NCI-H187 (cell line): ENCODE results near the gene PTCD2.

ENCODE experiments used
- DNase-seq, 2 experiments: peaks; one replicate each; lab custom pipeline; 2025; lab: John Stamatoyannopoulos, UW

Gene PTCD2

DNA sequence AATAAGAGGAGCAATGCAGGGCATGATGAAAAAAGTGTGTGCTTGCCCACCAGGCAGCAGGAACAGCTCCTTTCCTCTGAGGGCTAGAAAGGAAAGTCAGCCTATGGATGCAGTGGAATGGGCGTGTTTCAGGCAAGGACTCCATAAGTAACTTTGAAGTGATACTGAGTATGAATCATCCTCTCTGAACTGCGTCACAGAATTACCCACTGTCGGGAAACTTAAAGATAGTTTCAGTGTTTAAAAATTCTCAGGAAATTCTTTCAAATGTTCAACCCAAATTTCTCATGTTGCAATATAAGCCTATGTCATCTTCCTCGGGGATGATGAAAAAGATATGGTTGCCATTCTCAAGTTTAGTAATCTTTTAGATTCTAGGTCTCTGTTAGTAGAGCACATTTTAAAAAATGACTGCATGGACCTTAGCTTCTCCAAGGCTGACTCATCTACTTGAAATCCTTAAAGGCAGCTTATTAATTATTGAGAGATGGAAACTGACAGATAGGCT, 27.7 kb downstream of the PTCD2 start:
- DNase-seq: no peak

DNA sequence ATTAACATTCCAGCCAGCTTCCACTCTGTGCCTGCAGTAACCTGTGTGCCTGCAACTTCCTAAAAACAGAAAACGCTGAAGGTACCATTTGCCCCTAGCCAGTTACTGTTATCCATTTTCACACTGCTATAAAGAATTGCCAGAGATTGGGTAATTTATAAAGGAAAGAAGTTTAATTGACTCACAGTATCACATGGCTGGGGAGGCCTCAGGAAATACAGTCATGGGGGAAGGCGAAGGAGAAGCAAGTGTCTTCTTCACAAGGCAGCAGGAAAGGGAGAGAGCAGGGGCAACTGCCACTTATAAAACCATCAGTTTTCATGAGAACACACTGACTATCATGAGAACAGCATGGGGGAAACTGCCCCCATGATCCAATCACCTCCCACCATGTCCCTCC, 31.2 kb downstream of the PTCD2 start:
- DNase-seq: no peak

DNA sequence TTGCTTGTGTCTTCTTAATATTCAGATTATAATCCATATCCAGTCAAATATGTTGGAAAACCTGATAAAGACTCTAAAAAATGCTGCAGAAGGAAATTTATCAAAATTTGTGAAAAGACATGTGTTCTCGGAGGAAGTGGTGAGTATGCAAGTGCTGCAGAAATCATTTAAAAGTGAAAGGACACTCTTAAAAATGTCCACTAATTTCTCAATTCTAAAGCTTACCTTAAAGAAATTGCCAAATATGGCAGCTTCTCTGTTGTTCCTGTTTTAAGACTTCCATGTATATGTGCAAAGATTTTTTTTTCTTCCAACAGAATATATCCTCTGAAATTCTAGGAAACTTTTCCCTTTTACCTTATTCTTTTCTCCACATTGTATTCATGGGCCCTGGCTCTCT, 32.4 kb downstream of the PTCD2 start:
- DNase-seq: no peak

- DNase-seq: no peak
Observed at GRCh38 chr5:72353046-72353445, 32.9 kb downstream of the PTCD2 start.

DNA sequence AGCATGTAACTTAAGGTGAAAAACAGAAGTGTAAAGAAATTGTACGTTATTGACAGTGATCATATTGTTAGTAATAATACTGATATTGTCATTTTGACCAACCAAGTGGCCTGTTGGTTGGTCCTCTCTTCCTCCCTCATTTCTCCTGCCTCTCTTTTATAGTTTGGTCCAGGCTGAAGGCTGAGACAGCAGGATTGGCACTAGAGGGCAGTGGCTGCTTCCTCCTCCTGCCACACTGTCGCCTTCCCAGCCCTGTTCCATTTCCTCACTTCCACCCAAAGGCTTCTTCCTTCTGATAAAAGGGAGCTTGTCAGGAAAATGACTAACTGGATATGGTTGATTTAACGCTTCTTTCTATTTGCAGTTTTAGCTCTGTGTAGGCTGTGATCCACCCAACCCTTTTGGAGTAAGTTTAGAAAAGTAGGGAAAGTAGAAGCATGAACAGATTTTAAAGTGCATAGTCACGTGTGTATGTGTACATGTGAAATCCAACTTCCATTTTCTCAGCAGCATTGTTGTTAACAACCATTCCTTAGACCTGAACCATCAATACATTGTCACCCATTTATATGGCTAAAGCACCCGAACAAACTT, 35.6 kb downstream of the PTCD2 start:
- DNase-seq: no peak

- no peak for DNase-seq
Observed at GRCh38 chr5:72356361-72356760, 36.2 kb downstream of the PTCD2 start.

- DNase-seq: no peak
Observed at GRCh38 chr5:72358925-72359324, 38.8 kb downstream of the PTCD2 start.

GRCh38 chr5:72359886-72360285, 39.7 kb downstream of the PTCD2 start:
- no peak for DNase-seq

DNA sequence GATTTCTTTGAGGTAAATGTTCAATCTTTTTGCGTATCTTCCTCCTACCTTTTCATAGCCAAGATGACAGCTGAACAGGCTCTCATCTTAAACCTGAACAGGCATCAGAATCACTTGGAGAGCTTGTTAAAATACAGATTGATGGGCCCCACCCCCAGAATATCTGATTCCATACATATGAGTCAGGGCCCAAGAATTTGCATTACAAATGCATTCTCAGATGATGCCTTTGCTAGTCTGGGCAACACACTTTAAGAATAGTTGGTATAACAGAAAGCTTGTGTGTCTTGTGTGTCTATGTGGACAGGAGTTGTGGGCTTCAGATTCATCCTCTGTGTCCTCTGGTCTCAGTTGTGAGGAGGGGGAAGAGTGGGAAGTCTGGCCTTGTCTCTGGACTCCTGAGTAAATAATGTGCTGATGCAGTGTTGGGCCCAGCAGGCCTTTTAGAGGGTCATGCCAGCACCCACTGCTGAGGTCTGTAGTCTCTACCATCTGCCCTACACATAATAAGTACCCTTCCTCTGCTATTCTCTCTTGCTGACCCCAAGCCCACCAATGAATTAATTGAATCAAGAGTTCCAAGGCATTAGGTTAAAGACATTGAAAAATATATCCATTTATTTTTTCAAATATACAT, 43.1 kb downstream of the PTCD2 start:
- no peak for DNase-seq

DNA sequence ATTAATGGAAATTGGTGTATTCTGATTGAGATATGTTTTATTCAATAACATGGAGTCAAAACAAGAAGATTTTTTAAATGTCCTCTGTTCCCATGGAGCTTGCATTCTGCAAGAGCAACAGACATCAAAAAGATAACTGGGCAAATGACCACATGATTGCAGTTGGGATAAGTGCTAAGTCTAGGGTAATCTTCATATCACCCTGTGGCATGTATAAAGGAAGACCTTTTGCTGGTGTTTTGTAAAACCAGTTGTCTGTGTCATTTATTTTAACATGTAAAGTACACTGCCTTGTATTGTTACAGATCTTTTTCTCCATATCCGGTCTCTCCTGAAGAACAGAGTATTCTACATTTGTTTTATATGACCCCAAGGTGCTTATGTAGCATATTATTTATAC, 44.0 kb downstream of the PTCD2 start:
- no peak for DNase-seq

GRCh38 chr5:72364951-72365350, 44.8 kb downstream of the PTCD2 start:
- no peak for DNase-seq

- DNase-seq: no peak
Observed at GRCh38 chr5:72366324-72366976, 46.3 kb downstream of the PTCD2 start.

GRCh38 chr5:72368271-72368670, 48.1 kb downstream of the PTCD2 start:
- no peak for DNase-seq

DNA sequence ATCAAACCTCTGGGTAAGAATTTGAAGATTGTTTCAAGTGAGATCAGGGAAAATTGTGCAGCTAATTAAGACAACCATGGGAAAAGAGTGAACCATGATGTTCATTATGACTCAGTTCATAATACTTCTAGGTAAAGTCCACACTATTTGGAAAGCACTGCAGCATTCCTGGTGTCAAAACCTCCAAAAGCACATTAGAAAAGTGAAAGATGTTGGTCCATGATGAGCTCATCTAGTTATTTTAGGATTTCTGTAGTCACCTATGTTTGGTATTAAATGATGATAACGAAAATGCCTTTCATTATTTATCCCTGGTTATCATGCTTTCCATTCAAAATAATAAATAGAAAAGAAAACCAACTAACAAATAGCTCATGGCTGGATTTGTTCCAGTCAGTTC, 49.1 kb downstream of the PTCD2 start:
- DNase-seq: no peak

DNA sequence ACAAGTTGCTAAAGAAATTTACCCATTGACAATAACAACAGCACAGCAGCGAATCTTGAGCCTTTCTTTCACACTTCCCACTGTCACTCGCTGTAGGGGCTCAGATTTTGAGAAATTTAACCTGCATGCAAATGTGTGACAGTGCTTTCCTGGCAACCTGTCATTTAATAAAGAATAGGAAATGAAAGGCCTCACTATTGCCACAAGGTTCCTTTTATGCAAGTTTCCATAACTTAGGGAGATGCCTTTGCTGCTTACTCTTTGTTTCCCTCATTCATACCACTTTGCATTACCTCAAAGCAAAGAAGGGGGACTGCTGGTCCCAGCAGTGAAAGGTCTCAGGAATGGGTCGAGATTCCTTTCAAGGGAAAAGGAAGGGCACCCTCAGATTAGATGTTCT, 49.5 kb downstream of the PTCD2 start:
- no peak for DNase-seq

- DNase-seq: no peak
Observed at GRCh38 chr5:72372331-72372730, 52.2 kb downstream of the PTCD2 start.

DNA sequence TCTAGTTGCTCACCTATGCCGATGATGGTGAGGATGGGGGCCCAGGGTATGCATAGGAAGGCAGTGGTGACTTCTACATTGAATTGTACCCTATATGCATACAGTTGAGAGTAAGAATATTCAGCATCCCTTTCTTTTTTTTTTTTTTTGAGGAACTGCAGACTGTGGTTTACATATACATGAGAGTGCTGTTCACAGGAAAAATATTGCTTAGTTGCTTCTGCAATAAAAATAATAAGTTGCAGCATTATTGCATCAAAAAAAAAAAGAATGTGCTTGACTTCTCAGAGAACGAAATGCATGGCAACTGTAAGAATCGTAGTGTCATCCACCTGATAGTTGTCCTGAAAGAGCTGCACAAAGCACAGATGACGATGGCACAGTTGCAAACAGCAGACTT, 52.8 kb downstream of the PTCD2 start:
- DNase-seq: no peak

- DNase-seq: no peak
Observed at GRCh38 chr5:72374844-72375243, 54.7 kb downstream of the PTCD2 start.

- DNase-seq: no peak
Observed at GRCh38 chr5:72376381-72376780, 56.2 kb downstream of the PTCD2 start.

DNA sequence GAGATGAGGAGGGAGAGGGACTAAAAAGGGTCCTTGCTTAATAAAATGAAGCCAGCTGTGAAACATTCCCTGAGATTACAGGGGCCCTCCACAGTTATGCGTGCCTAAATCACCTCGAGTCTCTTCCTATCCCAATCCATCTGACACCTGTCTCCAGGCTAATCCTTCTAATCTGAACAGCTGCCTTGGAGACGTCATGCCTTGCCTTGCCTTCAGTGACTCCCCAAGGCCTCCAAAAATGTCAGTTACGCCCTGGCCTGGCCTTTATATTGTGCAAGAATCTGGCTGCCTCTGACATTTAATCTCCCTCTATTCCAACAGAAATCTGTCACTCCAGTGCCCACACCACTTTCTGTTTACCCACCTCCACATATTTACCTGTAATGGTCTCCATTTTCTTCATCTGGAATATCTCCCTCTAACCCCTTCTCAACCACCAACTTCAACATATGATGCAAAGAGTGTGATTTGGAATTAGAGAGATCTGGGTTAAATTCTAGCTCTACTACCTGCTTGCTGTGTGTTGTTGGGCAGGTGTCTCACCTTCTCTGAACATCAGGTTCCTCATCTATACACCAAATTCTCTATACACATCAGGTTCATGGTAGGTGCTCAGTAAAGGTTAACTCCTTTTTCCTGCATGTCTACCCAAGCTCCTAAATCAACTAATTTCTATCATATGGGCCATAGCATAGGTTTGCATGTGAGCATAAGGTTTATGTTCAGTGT, 57.9 kb downstream of the PTCD2 start:
- DNase-seq: no peak

DNA sequence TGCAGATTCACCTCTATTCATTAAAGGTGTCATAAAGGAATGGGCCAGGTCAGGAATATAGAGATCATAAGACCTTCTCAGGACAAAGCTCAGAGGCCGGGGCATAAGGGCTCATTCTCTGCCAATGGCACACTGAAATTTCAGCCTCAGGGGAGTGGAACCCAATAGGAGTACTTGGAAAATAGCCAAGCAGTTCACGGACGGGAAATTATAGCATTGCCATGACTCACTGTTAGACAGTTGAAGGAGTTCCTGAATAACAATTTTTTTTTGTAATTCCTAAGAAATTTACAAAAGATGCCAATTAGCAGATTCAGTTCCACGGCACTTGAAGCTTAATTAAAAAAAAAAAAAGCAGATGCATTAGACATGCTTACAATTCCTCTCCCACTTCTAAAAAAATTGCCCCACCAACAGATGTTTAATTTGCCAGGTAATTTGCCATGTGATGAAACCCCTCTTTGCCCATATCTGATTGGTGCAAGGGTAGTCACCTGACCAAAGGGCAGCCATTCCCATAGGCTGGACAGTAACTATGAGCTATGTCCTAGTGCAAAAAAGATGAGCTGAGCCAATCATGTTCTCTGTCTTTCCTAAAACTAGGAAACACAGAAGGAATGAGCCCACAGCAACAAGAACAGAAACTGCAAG, 58.6 kb downstream of the PTCD2 start:
- DNase-seq: no peak

DNA sequence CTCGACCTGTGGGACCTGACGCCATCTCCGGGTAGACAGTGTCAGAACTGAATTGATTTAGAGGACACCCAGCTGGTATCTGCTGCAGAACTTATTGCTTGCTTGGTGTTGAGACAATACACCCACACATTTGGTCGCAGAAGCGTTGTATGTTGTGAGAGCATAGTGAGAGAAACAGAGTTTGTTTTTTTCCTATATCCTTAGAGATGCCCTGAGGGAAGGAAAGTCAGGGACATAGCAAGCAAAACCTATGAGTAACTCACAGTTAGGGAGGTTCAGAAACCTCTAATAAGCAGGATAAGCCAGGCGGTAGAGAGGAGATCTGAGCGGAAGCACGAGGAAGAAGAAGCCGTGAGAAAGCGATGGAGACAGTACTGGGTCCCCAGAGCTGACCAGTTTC, 59.8 kb downstream of the PTCD2 start:
- no peak for DNase-seq
